ENCODE data around the gene CA10. TPM values are rescaled to one million over a fixed set of nuclear protein-coding genes. Genes with fewer than 3 reads are reported as not detected.

CA10 gene
- total RNA-seq, 4 donors from 2014 or later, result not detected

DNA sequence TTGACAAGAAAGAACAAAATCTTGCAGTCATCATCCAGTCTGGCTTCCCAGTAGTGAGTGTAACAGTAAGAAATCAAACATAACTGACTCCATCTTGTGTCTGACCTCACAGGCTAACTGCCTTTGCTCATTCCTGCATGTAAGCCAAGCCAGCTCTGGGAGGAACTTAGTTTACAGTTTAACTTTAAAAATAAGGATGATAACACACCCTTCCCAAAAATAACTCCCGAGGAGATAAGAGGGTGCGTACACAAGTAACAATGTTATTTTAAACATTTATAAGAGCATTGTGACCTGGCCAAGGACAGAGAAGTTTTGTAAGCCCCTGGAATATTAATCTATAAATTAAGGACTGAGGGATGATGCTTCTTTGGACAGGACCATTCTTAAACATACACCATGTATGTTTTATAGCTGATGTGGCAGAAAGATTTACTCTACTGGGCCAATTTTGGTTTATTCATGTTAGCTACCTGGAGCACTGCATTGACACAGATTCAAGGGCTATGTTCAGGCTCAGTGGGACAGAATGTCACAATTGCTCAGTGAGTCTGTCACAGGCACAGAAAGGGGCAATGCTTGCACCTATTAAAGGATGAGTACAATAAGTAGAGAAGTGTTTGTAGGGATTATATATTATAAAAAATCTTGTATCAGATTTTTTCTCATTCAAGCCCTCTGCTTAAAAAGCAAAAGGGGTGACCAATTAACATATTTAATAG, 554.1 kb downstream of the CA10 start:
- DNase-seq (ENCODE audit: low spot score in 2 of 2), result no peak
- no peak overlapping the region for H3K4me3 ChIP-seq
- H3K27me3 ChIP-seq, result no peaks in the 10 kb centered on the region
- TF ChIP-seq, protein P1, sequence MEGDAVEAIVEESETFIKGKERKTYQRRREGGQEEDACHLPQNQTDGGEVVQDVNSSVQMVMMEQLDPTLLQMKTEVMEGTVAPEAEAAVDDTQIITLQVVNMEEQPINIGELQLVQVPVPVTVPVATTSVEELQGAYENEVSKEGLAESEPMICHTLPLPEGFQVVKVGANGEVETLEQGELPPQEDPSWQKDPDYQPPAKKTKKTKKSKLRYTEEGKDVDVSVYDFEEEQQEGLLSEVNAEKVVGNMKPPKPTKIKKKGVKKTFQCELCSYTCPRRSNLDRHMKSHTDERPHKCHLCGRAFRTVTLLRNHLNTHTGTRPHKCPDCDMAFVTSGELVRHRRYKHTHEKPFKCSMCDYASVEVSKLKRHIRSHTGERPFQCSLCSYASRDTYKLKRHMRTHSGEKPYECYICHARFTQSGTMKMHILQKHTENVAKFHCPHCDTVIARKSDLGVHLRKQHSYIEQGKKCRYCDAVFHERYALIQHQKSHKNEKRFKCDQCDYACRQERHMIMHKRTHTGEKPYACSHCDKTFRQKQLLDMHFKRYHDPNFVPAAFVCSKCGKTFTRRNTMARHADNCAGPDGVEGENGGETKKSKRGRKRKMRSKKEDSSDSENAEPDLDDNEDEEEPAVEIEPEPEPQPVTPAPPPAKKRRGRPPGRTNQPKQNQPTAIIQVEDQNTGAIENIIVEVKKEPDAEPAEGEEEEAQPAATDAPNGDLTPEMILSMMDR (IDR thresholded peaks at IDR 0.05), result no peak
- TF ChIP-seq EP300 (IDR thresholded peaks at IDR 0.05) (no peak), POLR2A (IDR thresholded peaks at IDR 0.05) (no peak), POLR2AphosphoS5 (IDR thresholded peaks at IDR 0.05) (no peak)
- H3K4me1 ChIP-seq, result no peaks in the 10 kb centered on the region
- 63% methylated on average over 2 of the region's 2 CpGs for WGBS
- H3K9me3 ChIP-seq, result no peaks in the 10 kb centered on the region
- no peak overlapping the region for H3K27ac ChIP-seq
- H3K36me3 ChIP-seq, result no peaks in the 10 kb centered on the region

DNA sequence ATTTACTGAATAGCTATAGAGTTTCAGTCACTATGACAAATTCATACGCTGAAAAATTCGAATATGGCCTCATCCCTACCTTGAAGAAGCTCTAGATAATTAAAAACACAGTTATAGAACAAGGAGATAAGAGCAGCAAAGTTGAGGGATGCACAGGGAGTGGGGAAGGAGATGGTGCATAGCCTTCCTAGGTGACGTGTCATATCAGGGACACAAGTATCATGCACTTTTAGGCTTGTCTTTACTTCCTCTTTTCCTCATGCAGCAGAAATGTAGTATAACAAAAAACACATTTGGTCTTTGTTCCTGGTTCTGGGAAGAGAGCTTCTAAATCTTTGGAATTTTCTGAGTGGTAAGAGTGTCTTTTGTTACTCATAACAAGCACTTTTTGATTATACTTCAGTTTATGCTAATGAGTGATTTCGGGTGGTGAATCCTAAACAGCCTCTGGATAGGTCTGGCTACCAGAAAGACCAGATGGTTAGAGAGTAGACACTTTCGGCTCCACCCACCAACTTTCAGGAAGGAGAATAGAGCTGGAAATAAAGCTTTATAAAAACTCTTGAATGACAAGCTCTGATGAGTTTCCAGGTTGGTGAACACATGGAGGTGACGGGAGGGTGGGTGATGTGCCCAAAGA, 556.8 kb downstream of the CA10 start:
- H3K4me3 ChIP-seq, result no peak overlapping the region
- TF ChIP-seq POLR2AphosphoS5 (IDR thresholded peaks at IDR 0.05) (no peak), EP300 (IDR thresholded peaks at IDR 0.05) (no peak), POLR2A (IDR thresholded peaks at IDR 0.05) (no peak)
- TF ChIP-seq, protein P1 (IDR thresholded peaks at IDR 0.05), result no peak
- no peak for DNase-seq (ENCODE audit: low spot score in 2 of 2)
- no peak overlapping the region for H3K27ac ChIP-seq
- 59% methylated on average over 6 of the region's 6 CpGs for WGBS
- H3K36me3 ChIP-seq, result no peaks in the 10 kb centered on the region
- H3K27me3 ChIP-seq, result no peaks in the 10 kb centered on the region
- H3K4me1 ChIP-seq, result no peaks in the 10 kb centered on the region
- no peaks in the 10 kb centered on the region for H3K9me3 ChIP-seq

DNA sequence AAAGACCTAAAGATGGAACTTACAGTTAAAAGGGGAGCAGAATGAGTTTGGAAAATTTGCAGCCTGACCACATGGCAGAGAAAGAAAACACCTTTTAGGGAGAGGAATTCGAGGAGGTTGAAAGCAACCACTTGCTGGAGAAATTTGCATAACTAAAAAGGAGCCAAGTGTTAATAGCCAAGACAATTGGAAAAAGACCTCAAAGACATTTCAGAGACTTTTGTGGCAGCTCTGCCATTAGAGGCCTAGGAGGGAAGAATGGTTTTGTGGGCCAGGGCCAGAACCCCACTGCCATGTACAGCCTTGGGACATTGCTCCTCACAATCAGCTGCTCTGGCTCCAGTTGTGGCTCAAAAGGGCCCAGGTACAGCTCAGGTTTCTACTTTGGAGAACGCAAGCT, 559.7 kb downstream of the CA10 start:
- no peaks in the 10 kb centered on the region for H3K27me3 ChIP-seq
- no peaks in the 10 kb centered on the region for H3K4me1 ChIP-seq
- H3K36me3 ChIP-seq, result no peaks in the 10 kb centered on the region
- WGBS, result 61% methylated on average over 2 of the region's 2 CpGs
- no peak overlapping the region for H3K27ac ChIP-seq
- no peak for TF ChIP-seq POLR2A (IDR thresholded peaks at IDR 0.05)
- TF ChIP-seq, protein P1 (IDR thresholded peaks at IDR 0.05), result no peak
- TF ChIP-seq POLR2AphosphoS5 (IDR thresholded peaks at IDR 0.05), result no peak
- TF ChIP-seq EP300 (IDR thresholded peaks at IDR 0.05), result no peak
- no peak overlapping the region for H3K4me3 ChIP-seq
- DNase-seq (ENCODE audit: low spot score in 2 of 2), result no peak
- H3K9me3 ChIP-seq, result no peaks in the 10 kb centered on the region

DNA sequence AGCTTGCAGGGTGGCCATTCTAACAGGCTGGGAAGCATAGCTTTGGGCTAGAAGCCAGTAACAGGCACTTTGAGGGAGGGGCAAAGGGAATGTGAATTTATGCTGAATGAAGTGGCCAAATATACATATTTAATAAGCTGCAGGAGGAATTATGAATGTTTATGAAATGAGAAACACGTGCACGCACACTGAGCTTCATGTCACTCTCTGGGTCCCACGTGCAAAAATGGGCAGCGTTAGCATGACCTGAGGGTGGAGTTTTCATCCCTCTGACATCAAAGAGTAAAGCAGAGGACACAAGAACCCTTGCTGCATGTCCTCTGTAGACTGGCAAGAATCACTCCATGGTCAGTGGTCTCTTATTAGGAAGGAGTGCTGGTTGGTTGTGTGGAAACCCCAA, 561.2 kb downstream of the CA10 start:
- WGBS, result 82% methylated on average over 4 of the region's 4 CpGs
- no peak for TF ChIP-seq POLR2A (IDR thresholded peaks at IDR 0.05)
- TF ChIP-seq POLR2AphosphoS5 (IDR thresholded peaks at IDR 0.05), result no peak
- TF ChIP-seq, protein P1 (IDR thresholded peaks at IDR 0.05), result no peak
- no peak for TF ChIP-seq EP300 (IDR thresholded peaks at IDR 0.05)

DNA sequence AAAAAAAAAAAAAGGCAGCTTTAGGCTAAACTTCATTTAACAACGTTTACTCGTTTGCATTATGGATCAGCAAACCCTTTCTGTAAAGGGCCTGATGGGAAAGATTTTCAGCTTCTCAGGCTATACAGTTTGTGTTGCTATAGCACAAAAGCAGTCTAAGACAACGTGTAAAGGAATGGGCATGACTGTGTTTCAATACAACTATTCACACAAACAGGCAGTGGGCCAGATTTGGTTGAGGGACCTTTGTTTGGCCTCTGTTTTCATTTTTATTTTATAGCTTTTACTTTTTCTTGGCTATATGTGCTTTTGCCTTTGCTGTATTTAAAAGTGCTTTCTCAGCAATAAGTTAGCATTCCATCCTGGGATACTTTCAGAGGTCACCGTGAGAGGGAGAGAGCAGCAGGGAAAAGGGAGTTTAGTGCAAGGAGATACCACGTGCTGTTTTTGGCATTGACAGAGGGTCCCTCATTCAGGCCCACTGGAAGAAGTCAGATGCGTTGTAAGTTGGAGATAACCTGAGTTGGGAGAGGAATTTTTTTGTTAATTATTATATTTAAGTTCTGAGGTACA, 562.6 kb downstream of the CA10 start:
- no peak for DNase-seq (ENCODE audit: low spot score in 2 of 2)
- Histone ChIP-seq H3K27me3 (no peaks in the 10 kb centered on the region), H3K27ac (no peak overlapping the region), H3K9me3 (no peaks in the 10 kb centered on the region), H3K4me3 (no peak overlapping the region), H3K4me1 (no peaks in the 10 kb centered on the region), H3K36me3 (no peaks in the 10 kb centered on the region)
- 57% methylated on average over 6 of the region's 6 CpGs for WGBS
- no peak for TF ChIP-seq POLR2AphosphoS5 (IDR thresholded peaks at IDR 0.05)
- TF ChIP-seq POLR2A (IDR thresholded peaks at IDR 0.05), result no peak
- TF ChIP-seq, protein P1 (IDR thresholded peaks at IDR 0.05), result no peak
- TF ChIP-seq EP300 (IDR thresholded peaks at IDR 0.05), result no peak

More for the DNA sequence above, 561.2 kb downstream of the CA10 start:
- H3K36me3 ChIP-seq, result no peaks in the 10 kb centered on the region
- no peaks in the 10 kb centered on the region for H3K9me3 ChIP-seq
- no peak overlapping the region for H3K27ac ChIP-seq
- no peaks in the 10 kb centered on the region for H3K4me1 ChIP-seq
- H3K27me3 ChIP-seq, result no peaks in the 10 kb centered on the region
- H3K4me3 ChIP-seq, result no peak overlapping the region
- DNase-seq (ENCODE audit: low spot score in 2 of 2), result no peak
